Hepatocyte (in vitro differentiated cells): Measurements from ENCODE around the gene RARA. TPM values are rescaled to one million over a fixed set of nuclear protein-coding genes. Genes with fewer than 3 reads are reported as not detected.
"Not testable (repeated sequence)": the region's sequence is repeated elsewhere in the genome, so short reads cannot be mapped to it uniquely, and the experiment has no call there.

Source experiments
- DNase-seq: peaks from one replicate; pipeline ENCODE4 v3.0.0-alpha.2; 2016; ENCODE audit warnings: low spot score
- H2AFZ ChIP-seq: fragments of 200-600 bp; sonication (generic); 2 replicates; pipeline ENCODE4 v1.6.0; 2016; ENCODE audit warnings: antibody characterized with exemption, mild to moderate bottlenecking
- H3K27ac ChIP-seq: fragments of 200-600 bp; sonication (generic); 2 replicates; pipeline ENCODE4 v1.5.1; 2016; ENCODE audit warnings: mild to moderate bottlenecking
- H3K27me3 ChIP-seq: fragments of 200-600 bp; sonication (generic); 2 replicates; pipeline ENCODE4 v1.6.1; 2016
- H3K36me3 ChIP-seq: fragments of 200-600 bp; sonication (generic); replicated peaks from 2 replicates; pipeline ENCODE4 v1.5.1; 2016; ENCODE audit warnings: low read depth; ENCODE audit not compliant: insufficient read depth
- H3K4me1 ChIP-seq: fragments of 200-600 bp; sonication (generic); 2 replicates; pipeline ENCODE4 v1.5.1; 2016; ENCODE audit warnings: mild to moderate bottlenecking, moderate library complexity; ENCODE audit not compliant: insufficient read depth
- H3K4me2 ChIP-seq: fragments of 200-600 bp; sonication (generic); 2 replicates; pipeline ENCODE4 v1.6.0; 2016
- H3K4me3 ChIP-seq: fragments of 200-600 bp; sonication (generic); 2 replicates; pipeline ENCODE4 v1.5.1; 2016; ENCODE audit warnings: mild to moderate bottlenecking
- H3K79me2 ChIP-seq: fragments of 200-600 bp; sonication (generic); 2 replicates; pipeline ENCODE4 v1.6.0; 2017; ENCODE audit warnings: mild to moderate bottlenecking
- H3K9me2 ChIP-seq: fragments of 200-600 bp; sonication (generic); replicated peaks from 2 replicates; pipeline ENCODE4 v1.6.0; 2017; ENCODE audit warnings: mild to moderate bottlenecking; ENCODE audit not compliant: insufficient read depth
- H3K9me3 ChIP-seq: fragments of 200-600 bp; sonication (generic); 2 replicates; pipeline ENCODE4 v1.5.1; 2016; ENCODE audit warnings: low read depth, mild to moderate bottlenecking
- H4K20me1 ChIP-seq: fragments of 200-600 bp; sonication (generic); 2 replicates; pipeline ENCODE4 v1.6.0; 2016; ENCODE audit warnings: mild to moderate bottlenecking; ENCODE audit not compliant: insufficient read depth, poor library complexity, severe bottlenecking
- CTCF ChIP-seq: fragments of 200-600 bp; sonication (generic); IDR thresholded peaks from 2 replicates; pipeline ENCODE4 v1.5.1; 2016; ENCODE audit warnings: antibody characterized with exemption, mild to moderate bottlenecking; ENCODE audit not compliant: poor library complexity
- EZH2 ChIP-seq: fragments of 200-600 bp; sonication (generic); IDR thresholded peaks from 2 replicates; pipeline ENCODE4 v1.6.1; 2016; ENCODE audit warnings: antibody characterized with exemption, mild to moderate bottlenecking, borderline replicate concordance
- EZH2phosphoT487 ChIP-seq: fragments of 200-600 bp; sonication (generic); IDR thresholded peaks from one replicate; pipeline ENCODE4 v1.6.1; 2018; ENCODE audit warnings: antibody characterized with exemption, mild to moderate bottlenecking, low read depth, moderate library complexity; ENCODE audit not compliant: unreplicated experiment, severe bottlenecking
- WGBS: methylation state at CpG from one replicate; pipeline ENCODE4 v1.1.6; 2016; ENCODE audit warnings: low lambda C conversion rate; ENCODE audit errors: missing lambda C conversion rate; 5-methylcytosine and 5-hydroxymethylcytosine counted together
- polyA plus RNA-seq: library from polyadenylated mRNA; unstranded; fragments of >200 nt; fragmentation: Nextera tagmentation; extraction: Ambion mirVana; gene quantifications from 2 replicates; pipeline ENCODE4 v1.2.1, GENCODE V29; 2016
- total RNA-seq: library from RNA; depleted of rRNA; stranded (reverse); fragments of >200 nt; gene quantifications from 2 replicates; pipeline ENCODE4 v1.2.3, GENCODE V29; 2014

RARA gene
- total and polyA plus RNA-seq, 2 experiments from 2014 or later: 30.0 to 33.1 TPM

- H3K9me2 ChIP-seq: no peaks in the 10 kb centered on the region
- H3K79me2 ChIP-seq: no peaks in the 10 kb centered on the region
- no peaks in the 10 kb centered on the region for H3K27me3 ChIP-seq
- no peaks in the 10 kb centered on the region for H3K36me3 ChIP-seq
- no peaks in the 10 kb centered on the region for H4K20me1 ChIP-seq
- H3K9me3 ChIP-seq: no peaks in the 10 kb centered on the region
- no peak overlapping the region for H2AFZ ChIP-seq
- no peak overlapping the region for H3K27ac ChIP-seq
- H3K4me2 ChIP-seq: no peak overlapping the region
- H3K4me1 ChIP-seq: no peaks in the 10 kb centered on the region
- no peak for DNase-seq
- TF ChIP-seq EZH2 (no peak), EZH2phosphoT487 (no peak), CTCF (no peak)
- H3K4me3 ChIP-seq: no peak overlapping the region
- WGBS: 89% methylated on average over 7 of the region's 7 CpGs
Measured at GRCh38 chr17:40378966-40379365, 70.0 kb downstream of the RARA start.

DNA sequence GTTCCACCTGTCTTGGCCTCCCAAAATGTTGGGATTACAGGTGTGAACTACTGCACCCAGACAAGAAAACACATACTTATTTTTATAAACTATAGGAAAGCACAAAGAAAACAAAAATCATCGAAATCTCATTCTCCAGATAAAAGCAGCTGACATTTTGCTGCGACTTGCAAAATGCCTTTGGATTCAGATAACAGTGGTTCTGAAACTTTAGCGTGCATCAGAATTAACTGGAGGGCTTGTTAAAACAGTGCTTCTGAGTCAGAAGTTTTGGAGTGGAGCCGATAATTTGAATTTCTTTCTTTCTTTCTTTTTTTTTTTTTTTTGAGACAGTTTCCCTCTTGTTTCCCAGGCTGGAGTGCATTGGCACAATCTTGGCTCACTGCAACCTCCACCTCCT, 73.3 kb downstream of the RARA start:
- Histone ChIP-seq H3K27ac (no peak overlapping the region), H3K4me3 (no peak overlapping the region), H3K9me2 (no peaks in the 10 kb centered on the region), H3K79me2 (no peaks in the 10 kb centered on the region), H3K9me3 (no peaks in the 10 kb centered on the region), H3K4me1 (no peaks in the 10 kb centered on the region), H3K36me3 (no peaks in the 10 kb centered on the region), H3K27me3 (no peaks in the 10 kb centered on the region), H2AFZ (no peak overlapping the region), H3K4me2 (no peak overlapping the region), H4K20me1 (no peaks in the 10 kb centered on the region)
- 91% methylated on average over 4 of the region's 4 CpGs for whole genome bisulfite sequencing
- TF ChIP-seq EZH2phosphoT487 (no peak), CTCF (no peak), EZH2 (no peak)
- no peak for DNase-seq

DNA sequence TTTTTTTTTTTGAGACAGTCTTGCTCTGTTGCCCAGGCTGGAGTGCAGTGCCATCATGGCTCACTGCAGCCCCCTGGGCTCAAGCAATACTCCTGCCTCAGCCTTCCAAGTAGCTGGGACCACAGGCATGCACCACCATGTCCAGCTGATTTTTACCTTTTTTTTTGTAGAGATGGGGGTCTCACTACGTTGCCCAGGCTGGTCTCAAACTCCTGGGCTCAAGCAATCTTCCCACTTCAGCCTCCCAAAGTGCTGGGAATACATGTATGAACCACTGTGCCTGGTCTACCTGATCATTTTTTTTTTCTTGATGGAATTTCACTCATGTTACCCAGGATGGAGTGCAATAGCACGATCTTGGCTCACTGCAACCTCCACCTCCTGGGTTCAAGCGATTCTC, 77.6 kb downstream of the RARA start:
- not testable (repeated sequence) for H3K4me1 ChIP-seq, H3K4me2 ChIP-seq, H3K9me3 ChIP-seq, H3K9me2 ChIP-seq, H3K4me3 ChIP-seq, H3K27me3 ChIP-seq, H3K27ac ChIP-seq, DNase-seq, H3K79me2 ChIP-seq, H3K36me3 ChIP-seq, H4K20me1 ChIP-seq, H2AFZ ChIP-seq
- 93% methylated on average over 3 of the region's 3 CpGs for WGBS

GRCh38 chr17:40399185-40399584, 90.2 kb downstream of the RARA start:
- DNase-seq: peak; percentile 75
- H3K9me2 ChIP-seq: no peaks in the 10 kb centered on the region
- 80% methylated on average over 4 of the region's 4 CpGs for WGBS
- H2AFZ ChIP-seq: no peak overlapping the region
- no peaks in the 10 kb centered on the region for H3K27me3 ChIP-seq
- no peaks in the 10 kb centered on the region for H4K20me1 ChIP-seq
- H3K36me3 ChIP-seq: no peaks in the 10 kb centered on the region
- H3K4me2 ChIP-seq: no peak overlapping the region
- H3K4me1 ChIP-seq: no peaks in the 10 kb centered on the region
- H3K27ac ChIP-seq: no peak overlapping the region
- no peaks in the 10 kb centered on the region for H3K79me2 ChIP-seq
- peak; percentile 61 for TF ChIP-seq CTCF
- TF ChIP-seq EZH2: no peak
- H3K9me3 ChIP-seq: no peaks in the 10 kb centered on the region
- no peak overlapping the region for H3K4me3 ChIP-seq
